Endothelial cell of umbilical vein (primary cell): ENCODE results near the gene CNTNAP2. TPM values are rescaled to one million over a fixed set of nuclear protein-coding genes. Genes with fewer than 3 reads are reported as not detected.

Experiments
- BruUV-seq: library from RNA; stranded (reverse); fragments of 400-500 nt; replicated peaks from 2 replicates; lab custom pipeline; 2021; lab: Mats Ljungman, UMichigan
- CTCF ChIA-PET: fragments of 300-600, 350-600 bp; sonication (Branson Sonifier 250); formaldehyde crosslinking; loops from one replicate; lab custom pipeline; 2021; ENCODE audit warnings: antibody characterized with exemption, inconsistent platforms; lab: Charles Lee
- POLR2A ChIA-PET: fragments of 300-600, 350-600 bp; sonication (Branson Sonifier 250); formaldehyde crosslinking; loops from one replicate; lab custom pipeline; 2021; ENCODE audit warnings: antibody characterized with exemption, inconsistent platforms; lab: Charles Lee
- DNase-seq: peaks from one replicate; pipeline ENCODE4 v3.0.0-alpha.2; 2011; ENCODE audit warnings: low read depth, low spot score
- FAIRE-seq: peaks from 2 replicates; lab custom pipeline; 2011; peaks lifted over from hg19 to GRCh38; lab: Jason Lieb, UNC
- H2AFZ ChIP-seq: 2 replicates; pipeline ENCODE4 v1.6.0; 2012; ENCODE audit warnings: low read depth, low read length, control low read depth, inconsistent platforms
- H3K27ac ChIP-seq: 2 replicates; pipeline ENCODE4 v1.5.1; 2011; ENCODE audit warnings: low read depth, mild to moderate bottlenecking, control low read depth, low read length, moderate library complexity; ENCODE audit not compliant: insufficient read depth
- H3K27me3 ChIP-seq, 2 experiments: 2 replicates each; pipeline versions ENCODE4 v1.6.0 to v1.6.1; 2011; ENCODE audit warnings: low read length in 2 of 2, mixed read lengths in 1 of 2; ENCODE audit not compliant: control insufficient read depth in 2 of 2, insufficient read depth in 2 of 2
- H3K36me3 ChIP-seq, 2 experiments: 2 replicates in 1 of 2; 3 replicates in 1 of 2; pipeline ENCODE4 v1.5.1; 2011; ENCODE audit warnings: low read length in 2 of 2, mild to moderate bottlenecking in 1 of 2, moderate library complexity in 1 of 2; ENCODE audit not compliant: control insufficient read depth in 2 of 2, insufficient read depth in 2 of 2; ENCODE audit errors: extremely low read depth in 1 of 2
- H3K4me1 ChIP-seq: 3 replicates; pipeline ENCODE4 v1.5.1; 2011; ENCODE audit warnings: mild to moderate bottlenecking, low read length; ENCODE audit not compliant: control insufficient read depth, insufficient read depth; ENCODE audit errors: extremely low read depth
- H3K4me2 ChIP-seq: 2 replicates; pipeline ENCODE4 v1.6.1; 2011; ENCODE audit warnings: low read length, control low read depth, mixed read lengths; ENCODE audit not compliant: insufficient read depth
- H3K4me3 ChIP-seq, 3 experiments: fragments of 200-600 bp in 1 of 3; sonication (generic), shearing (Covaris generic) in 1 of 3; replicated peaks in 1 of 3; 2 replicates each; pipeline ENCODE4 v1.5.1; 2011 to 2016; ENCODE audit warnings: control low read depth in 3 of 3, low read length in 3 of 3, mild to moderate bottlenecking in 2 of 3, inconsistent platforms in 1 of 3, low read depth in 1 of 3, moderate library complexity in 1 of 3; ENCODE audit not compliant: insufficient read depth in 1 of 3
- H3K79me2 ChIP-seq: 2 replicates; pipeline ENCODE4 v1.6.0; 2012; ENCODE audit warnings: low read length, inconsistent platforms; ENCODE audit not compliant: control insufficient read depth, insufficient read depth
- H3K9ac ChIP-seq: replicated peaks from 2 replicates; pipeline ENCODE3; 2011; ENCODE audit warnings: low read length, control low read depth; ENCODE audit not compliant: insufficient read depth; ENCODE audit errors: extremely low read depth
- H3K9me1 ChIP-seq: replicated peaks from 3 replicates; pipeline ENCODE4 v1.6.0; 2011; ENCODE audit warnings: mild to moderate bottlenecking, low read length; ENCODE audit not compliant: control insufficient read depth, insufficient read depth; ENCODE audit errors: extremely low read depth
- H3K9me3 ChIP-seq: replicated peaks from 2 replicates; pipeline ENCODE4 v1.5.1; 2012; ENCODE audit warnings: low read length, inconsistent platforms; ENCODE audit not compliant: control insufficient read depth, insufficient read depth
- H4K20me1 ChIP-seq: replicated peaks from 2 replicates; pipeline ENCODE3; 2011; ENCODE audit warnings: mild to moderate bottlenecking, low read length; ENCODE audit not compliant: control insufficient read depth, insufficient read depth; ENCODE audit errors: extremely low read depth
- CTCF ChIP-seq, 2 donors: IDR thresholded peaks; 1 replicate in 1 of 2; 2 replicates in 1 of 2; pipeline ENCODE4 v1.5.1; 2011; ENCODE audit warnings: low read length in 2 of 2, mild to moderate bottlenecking in 2 of 2, moderate library complexity in 2 of 2, control low read depth in 1 of 2, inconsistent platforms in 1 of 2, low read depth in 1 of 2; ENCODE audit not compliant: insufficient read depth in 1 of 2; ENCODE audit errors: extremely low read depth in 1 of 2
- EZH2 ChIP-seq: IDR thresholded peaks from 2 replicates; pipeline ENCODE4 v1.6.1; 2012; ENCODE audit warnings: borderline replicate concordance, low read depth, mild to moderate bottlenecking, moderate library complexity, low read length, inconsistent platforms; ENCODE audit not compliant: severe bottlenecking
- FOS ChIP-seq: IDR thresholded peaks from 2 replicates; pipeline ENCODE4 v1.6.1; 2011; ENCODE audit warnings: mild to moderate bottlenecking, low read length, moderate library complexity, borderline replicate concordance; ENCODE audit not compliant: insufficient read depth
- GATA2 ChIP-seq: IDR thresholded peaks from 2 replicates; pipeline ENCODE4 v1.7.0; 2011; ENCODE audit warnings: low read depth, mild to moderate bottlenecking, moderate library complexity, mixed read lengths, low read length; ENCODE audit not compliant: insufficient read length, insufficient read depth
- JUN ChIP-seq: IDR thresholded peaks from 2 replicates; pipeline ENCODE4 v1.6.1; 2011; ENCODE audit warnings: borderline replicate concordance, low read depth; ENCODE audit not compliant: insufficient read length, insufficient read depth
- POLR2A ChIP-seq: IDR thresholded peaks from 2 replicates; pipeline ENCODE4 v1.6.1; 2012; ENCODE audit warnings: low read depth, mild to moderate bottlenecking, control low read depth, low read length
- POLR2AphosphoS5 ChIP-seq: IDR thresholded peaks from 2 replicates; pipeline ENCODE4 v1.6.1; 2012; ENCODE audit warnings: low read depth, mild to moderate bottlenecking, control low read depth, low read length, moderate library complexity; ENCODE audit not compliant: insufficient read depth
- dilution Hi-C: fragments of 300-500 bp; cut with MboI; formaldehyde crosslinking; loops from one replicate; pipeline ENCODE4 v1.15.0; 2019; ENCODE audit warnings: low sequenced_read_pairs; ENCODE audit not compliant: extremely low pct_ligation_motif_present
- intact Hi-C: fragments of 100-400 bp; cut with micrococcal nuclease; formaldehyde crosslinking; loops from one replicate; pipeline ENCODE4 v1.10.0; 2022
- polyA plus RNA-seq, 4 experiments: library from polyadenylated mRNA; depleted of rRNA in 3 of 4; stranded (reverse) in 3 of 4; unstranded in 1 of 4; fragments of >200 nt; gene quantifications; 2 replicates each; pipeline versions ENCODE4 v1.2.1 to v1.2.3, GENCODE V29; 2011 to 2012; ENCODE audit warnings: missing spikeins in 1 of 4
- total RNA-seq: library from RNA; stranded (reverse); gene quantifications from 2 replicates; pipeline ENCODE4 v1.2.3, GENCODE V29; 2021
- TF ChIP-seq, protein P1 (sequence below): IDR thresholded peaks from 2 replicates; pipeline ENCODE4 v1.6.1; 2011; ENCODE audit not compliant: insufficient read depth, insufficient read length

Gene CNTNAP2
- total and polyA plus RNA-seq, 2 donors (not counting 3 experiments of a cell fraction or from before 2014, with no cell fraction given), result not detected

- BruUV-seq, result no TSS peak
- Histone ChIP-seq H3K4me2 (no peak overlapping the region), H3K9me1 (no peaks in the 10 kb centered on the region), H3K9me3 (peaks cover 2% of the 10 kb centered on the region), H4K20me1 (no peaks in the 10 kb centered on the region), H3K79me2 (no peaks in the 10 kb centered on the region), H3K9ac (no peak overlapping the region), H3K36me3 (no peaks in the 10 kb centered on the region), H3K4me3 (no peak overlapping the region), H3K4me1 (no peaks in the 10 kb centered on the region), H3K27me3 (no peaks in the 10 kb centered on the region), H3K27ac (no peak overlapping the region), H2AFZ (no peak overlapping the region)
- CTCF ChIA-PET, result no interaction called here
- DNase-seq, result no peak
- no peak for FAIRE-seq
- TF ChIP-seq CTCF (IDR thresholded peaks at IDR 0.05; ENCODE audit: extremely low read depth in 1 of 2, insufficient read depth in 1 of 2, low read depth in 1 of 2, low read length in 2 of 2) (no peak), GATA2 (no peak)
- POLR2A ChIA-PET, result no interaction called here
- dilution Hi-C loops, result no loop called here
- intact Hi-C loops, result no loop called here
Observed at GRCh38 chr7:146296028-146296427, 179.4 kb downstream of the CNTNAP2 start.

GRCh38 chr7:146314962-146315361, 198.4 kb downstream of the CNTNAP2 start:
- Histone ChIP-seq H3K4me1 (no peaks in the 10 kb centered on the region), H3K79me2 (no peaks in the 10 kb centered on the region), H2AFZ (no peak overlapping the region), H3K9ac (no peak overlapping the region), H3K27me3 (no peaks in the 10 kb centered on the region), H3K4me3 (no peak overlapping the region), H3K27ac (no peak overlapping the region), H3K9me1 (no peaks in the 10 kb centered on the region), H3K9me3 (peaks cover 5% of the 10 kb centered on the region), H4K20me1 (no peaks in the 10 kb centered on the region), H3K36me3 (no peaks in the 10 kb centered on the region), H3K4me2 (no peak overlapping the region)
- no peak for FAIRE-seq
- dilution Hi-C loops (no loop called here), intact Hi-C loops (no loop called here)
- POLR2A ChIA-PET, result no interaction called here
- DNase-seq, result no peak
- TF ChIP-seq FOS, result no peak
- TF ChIP-seq JUN, result no peak
- TF ChIP-seq, protein P1, sequence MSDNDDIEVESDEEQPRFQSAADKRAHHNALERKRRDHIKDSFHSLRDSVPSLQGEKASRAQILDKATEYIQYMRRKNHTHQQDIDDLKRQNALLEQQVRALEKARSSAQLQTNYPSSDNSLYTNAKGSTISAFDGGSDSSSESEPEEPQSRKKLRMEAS, result no peak
- TF ChIP-seq POLR2AphosphoS5, result no peak
- no peak for TF ChIP-seq EZH2
- no peak for TF ChIP-seq GATA2
- TF ChIP-seq POLR2A, result no peak
- no peak for TF ChIP-seq CTCF (IDR thresholded peaks at IDR 0.05; ENCODE audit: extremely low read depth in 1 of 2, insufficient read depth in 1 of 2, low read depth in 1 of 2, low read length in 2 of 2)
- BruUV-seq, result no TSS peak
- CTCF ChIA-PET, result no interaction called here
